ENCODE results near the gene MAPKAP1. TPM values are rescaled to one million over a fixed set of nuclear protein-coding genes. Genes with fewer than 3 reads are reported as not detected.

The MAPKAP1 gene
- polyA plus RNA-seq, 3 donors, result 39.9 to 57.5 (median 44.1) TPM

- no peak for DNase-seq
- H3K4me2 ChIP-seq (replicated peaks; ENCODE audit: extremely low read depth, low read length, poor library complexity, severe bottlenecking), result no peak overlapping the region
- H3K27me3 ChIP-seq (ENCODE audit: control insufficient read depth in 2 of 2, insufficient read depth in 2 of 2, low read length in 2 of 2), result no peaks in the 10 kb centered on the region
- peaks cover 0 to 2% (median 0%) of the 10 kb centered on the region in 3 donors for H3K27me3 Mint-ChIP-seq (ENCODE audit: low read depth in 3 of 3)
- 96% methylated on average over 14 of the region's 18 CpGs for WGBS (ENCODE audit: insufficient coverage)
- peaks cover 51 to 64% of the 10 kb centered on the region in 2 donors for H3K36me3 Mint-ChIP-seq
- H3K9ac ChIP-seq (ENCODE audit: insufficient read depth, low read length, poor library complexity, severe bottlenecking), result no peak overlapping the region
- no peak overlapping the region for H3K4me3 Mint-ChIP-seq
- peaks cover 33 to 69% of the 10 kb centered on the region in 2 donors for H3K36me3 ChIP-seq (replicated peaks in 1 of 2; ENCODE audit: control insufficient read depth in 1 of 2, insufficient read depth in 2 of 2, low read length in 2 of 2)
- peak overlapping the region in 1 of 7 donors; percentile 55 for H3K27ac Mint-ChIP-seq
- no peaks in the 10 kb centered on the region for H3K79me2 ChIP-seq (ENCODE audit: insufficient read depth, low read length)
- intact Hi-C loops (cut with micrococcal nuclease), result no loop called here
- no peaks in the 10 kb centered on the region for H4K20me1 ChIP-seq (ENCODE audit: insufficient read depth, low read length)
- no peaks in the 10 kb centered on the region for H3K4me1 Mint-ChIP-seq
- no peak overlapping the region for H3K4me3 ChIP-seq (replicated peaks in 1 of 3; ENCODE audit: low read depth in 2 of 3, low read length in 3 of 3)
- no peaks in the 10 kb centered on the region for H3K4me1 ChIP-seq (ENCODE audit: control insufficient read depth in 1 of 2, insufficient read depth in 2 of 2, low read length in 2 of 2)
- H3K9me3 Mint-ChIP-seq, result no peaks in the 10 kb centered on the region
- H3K27ac ChIP-seq (ENCODE audit: low read depth in 1 of 2, low read length in 2 of 2), result no peak overlapping the region
- no peak overlapping the region for H2AFZ ChIP-seq (ENCODE audit: insufficient read depth, low read depth, low read length, poor library complexity, severe bottlenecking)
- TF ChIP-seq CTCF (IDR thresholded peaks at IDR 0.05), result no peak
- no peaks in the 10 kb centered on the region for H3K9me3 ChIP-seq (replicated peaks in 1 of 2; ENCODE audit: control insufficient read depth in 1 of 2, insufficient read depth in 1 of 2, low read length in 2 of 2)
These were observed 259.7 kb downstream of the MAPKAP1 start for GRCh38 chr9:125447202-125447802.

GRCh38 chr9:125446561-125447094 lies 260.4 kb downstream of the MAPKAP1 start:
- Histone ChIP-seq H2AFZ (ENCODE audit: insufficient read depth, low read depth, low read length, poor library complexity, severe bottlenecking) (no peak overlapping the region), H3K4me2 (replicated peaks; ENCODE audit: extremely low read depth, low read length, poor library complexity, severe bottlenecking) (no peak overlapping the region), H3K4me3 (replicated peaks in 1 of 3; ENCODE audit: low read depth in 2 of 3, low read length in 3 of 3) (no peak overlapping the region), H3K27ac (ENCODE audit: low read depth in 1 of 2, low read length in 2 of 2) (no peak overlapping the region), H4K20me1 (ENCODE audit: insufficient read depth, low read length) (no peaks in the 10 kb centered on the region), H3K4me1 (ENCODE audit: control insufficient read depth in 1 of 2, insufficient read depth in 2 of 2, low read length in 2 of 2) (no peaks in the 10 kb centered on the region), H3K36me3 (replicated peaks in 1 of 2; ENCODE audit: control insufficient read depth in 1 of 2, insufficient read depth in 2 of 2, low read length in 2 of 2) (peaks cover 34 to 66% of the 10 kb centered on the region in 2 donors), H3K9me3 (replicated peaks in 1 of 2; ENCODE audit: control insufficient read depth in 1 of 2, insufficient read depth in 1 of 2, low read length in 2 of 2) (no peaks in the 10 kb centered on the region), H3K27me3 (ENCODE audit: control insufficient read depth in 2 of 2, insufficient read depth in 2 of 2, low read length in 2 of 2) (no peaks in the 10 kb centered on the region), H3K9ac (ENCODE audit: insufficient read depth, low read length, poor library complexity, severe bottlenecking) (no peak overlapping the region), H3K79me2 (ENCODE audit: insufficient read depth, low read length) (no peaks in the 10 kb centered on the region)
- no peaks in the 10 kb centered on the region for H3K9me3 Mint-ChIP-seq
- H3K27me3 Mint-ChIP-seq (ENCODE audit: low read depth in 3 of 3), result peaks cover 0 to 2% (median 0%) of the 10 kb centered on the region in 3 donors
- no peak for DNase-seq
- TF ChIP-seq CTCF (IDR thresholded peaks at IDR 0.05), result no peak
- peaks cover 50 to 59% of the 10 kb centered on the region in 2 donors for H3K36me3 Mint-ChIP-seq
- intact Hi-C loops (cut with micrococcal nuclease), result no loop called here
- no peaks in the 10 kb centered on the region for H3K4me1 Mint-ChIP-seq
- WGBS (ENCODE audit: insufficient coverage), result 98% methylated on average over 4 of the region's 6 CpGs
- H3K4me3 Mint-ChIP-seq, result no peak overlapping the region
- H3K27ac Mint-ChIP-seq, result peak overlapping the region in 1 of 7 donors; percentile 26
